HG03575 (cell line): ENCODE measurements around the gene SLC26A2.

Source experiments
- ATAC-seq: cut with Tn5 transposase; IDR thresholded peaks from one replicate; pipeline ENCODE4 v1.9.1; 2021; ENCODE audit not compliant: unreplicated experiment, insufficient number of reproducible peaks, low FRiP score; ENCODE audit errors: extremely low read depth

SLC26A2 gene

GRCh38 chr5:149956685-149957084 lies 3.9 kb upstream of the SLC26A2 start:
- no peak for ATAC-seq

- ATAC-seq: no peak
These were observed 2.7 kb upstream of the SLC26A2 start for GRCh38 chr5:149957855-149958254.

GRCh38 chr5:149959406-149960236 lies 937 bp upstream of the SLC26A2 start:
- ATAC-seq: no peak

GRCh38 chr5:149961186-149961685 lies 678 bp downstream of the SLC26A2 start:
- no peak for ATAC-seq

- ATAC-seq: no peak
These were observed 1.4 kb downstream of the SLC26A2 start for GRCh38 chr5:149961957-149962409.

GRCh38 chr5:149962601-149963300 lies 2.2 kb downstream of the SLC26A2 start:
- no peak for ATAC-seq

GRCh38 chr5:149963729-149964128 lies 3.2 kb downstream of the SLC26A2 start:
- no peak for ATAC-seq

- ATAC-seq: no peak
These were observed 6.4 kb downstream of the SLC26A2 start for GRCh38 chr5:149966946-149967345.

GRCh38 chr5:149969181-149969930 lies 8.8 kb downstream of the SLC26A2 start:
- no peak for ATAC-seq

- no peak for ATAC-seq
These were observed 14.9 kb downstream of the SLC26A2 start for GRCh38 chr5:149975409-149975808.

- ATAC-seq: no peak
These were observed 19.3 kb downstream of the SLC26A2 start for GRCh38 chr5:149979896-149980295.

GRCh38 chr5:149981206-149981605 lies 20.6 kb downstream of the SLC26A2 start:
- no peak for ATAC-seq

GRCh38 chr5:149982505-149982904 lies 21.9 kb downstream of the SLC26A2 start:
- no peak for ATAC-seq

- ATAC-seq: no peak
These were observed 27.6 kb downstream of the SLC26A2 start for GRCh38 chr5:149988126-149988525.

- no peak for ATAC-seq
These were observed 30.2 kb downstream of the SLC26A2 start for GRCh38 chr5:149990518-149991376.

GRCh38 chr5:149993471-149993870 lies 32.9 kb downstream of the SLC26A2 start:
- ATAC-seq: no peak

GRCh38 chr5:149995385-149996204 lies 35.0 kb downstream of the SLC26A2 start:
- ATAC-seq: no peak
